Measurements from ENCODE around the gene RPAP2.

DNA sequence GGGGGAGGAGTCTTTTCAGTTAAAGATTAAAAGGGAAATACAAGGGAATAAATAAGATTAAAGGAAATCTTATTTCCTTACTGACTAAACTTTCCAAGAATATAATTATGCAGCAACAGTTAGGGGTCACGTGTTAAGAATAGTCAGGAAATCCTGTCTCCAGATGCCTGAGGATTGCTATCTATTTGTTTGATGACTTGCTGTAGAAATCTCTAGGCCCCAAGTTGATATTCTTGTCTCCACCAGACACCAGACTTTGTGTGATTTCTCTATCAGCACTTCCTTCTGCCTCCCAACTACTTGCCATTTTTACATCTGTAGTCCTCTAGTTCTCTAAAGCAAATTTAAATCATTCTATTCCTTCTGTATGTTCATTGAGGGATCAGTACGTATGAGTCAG, 77.5 kb downstream of the RPAP2 start:
- TF ChIP-seq POLR2A (IDR thresholded peaks at IDR 0.05): no peak
- TF ChIP-seq, protein P1, sequence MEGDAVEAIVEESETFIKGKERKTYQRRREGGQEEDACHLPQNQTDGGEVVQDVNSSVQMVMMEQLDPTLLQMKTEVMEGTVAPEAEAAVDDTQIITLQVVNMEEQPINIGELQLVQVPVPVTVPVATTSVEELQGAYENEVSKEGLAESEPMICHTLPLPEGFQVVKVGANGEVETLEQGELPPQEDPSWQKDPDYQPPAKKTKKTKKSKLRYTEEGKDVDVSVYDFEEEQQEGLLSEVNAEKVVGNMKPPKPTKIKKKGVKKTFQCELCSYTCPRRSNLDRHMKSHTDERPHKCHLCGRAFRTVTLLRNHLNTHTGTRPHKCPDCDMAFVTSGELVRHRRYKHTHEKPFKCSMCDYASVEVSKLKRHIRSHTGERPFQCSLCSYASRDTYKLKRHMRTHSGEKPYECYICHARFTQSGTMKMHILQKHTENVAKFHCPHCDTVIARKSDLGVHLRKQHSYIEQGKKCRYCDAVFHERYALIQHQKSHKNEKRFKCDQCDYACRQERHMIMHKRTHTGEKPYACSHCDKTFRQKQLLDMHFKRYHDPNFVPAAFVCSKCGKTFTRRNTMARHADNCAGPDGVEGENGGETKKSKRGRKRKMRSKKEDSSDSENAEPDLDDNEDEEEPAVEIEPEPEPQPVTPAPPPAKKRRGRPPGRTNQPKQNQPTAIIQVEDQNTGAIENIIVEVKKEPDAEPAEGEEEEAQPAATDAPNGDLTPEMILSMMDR (IDR thresholded peaks at IDR 0.05): no peak

Measured in right lobe of liver (tissue), 4 donors.